NCI-H2171 treated with DMSO at 0.1 percent for 48 hours (cell line): Measurements from ENCODE around the gene ZNF230.
A peak's percentile ranks its signal among the peaks of the same experiment; 100 is the strongest.

Source experiments
- DNase-seq: peaks from one replicate; lab custom pipeline; 2025; lab: John Stamatoyannopoulos, UW

ZNF230 gene

GRCh38 chr19:44002566-44003460, at the start of gene ZNF230:
Gene ZNF230, plus strand, starts transcription at chr19:44002957. Its CDS starts 4,122 bp downstream, at chr19:44007079.
- peak; percentile 96 for DNase-seq

GRCh38 chr19:43956827-43957226, 45.9 kb upstream of the ZNF230 start:
- no peak for DNase-seq

GRCh38 chr19:43957891-43958290, 44.9 kb upstream of the ZNF230 start:
- DNase-seq = no peak

GRCh38 chr19:43960411-43960810, 42.3 kb upstream of the ZNF230 start:
- DNase-seq = no peak

- DNase-seq = no peak
Measured at GRCh38 chr19:43966079-43966694, 36.6 kb upstream of the ZNF230 start.

- DNase-seq = no peak
Measured at GRCh38 chr19:43976732-43977131, 26.0 kb upstream of the ZNF230 start.

- no peak for DNase-seq
Measured at GRCh38 chr19:43983544-43983911, 19.2 kb upstream of the ZNF230 start.

GRCh38 chr19:43983912-43984686, 18.7 kb upstream of the ZNF230 start, which contains the start of gene ZNF155:
Gene ZNF155, plus strand, starts transcription at chr19:43984188. Its CDS starts 4,356 bp downstream, at chr19:43988544.
- peak; percentile 97 for DNase-seq

- DNase-seq = no peak
Measured at GRCh38 chr19:43984687-43985000, 18.1 kb upstream of the ZNF230 start.

GRCh38 chr19:43997631-43998290, 5.0 kb upstream of the ZNF230 start:
- DNase-seq = no peak

GRCh38 chr19:44002212-44002565, 568 bp upstream of the ZNF230 start:
- no peak for DNase-seq

GRCh38 chr19:44003461-44004009, 778 bp downstream of the ZNF230 start:
- no peak for DNase-seq

GRCh38 chr19:44005973-44006372, 3.2 kb downstream of the ZNF230 start:
- DNase-seq = no peak

- DNase-seq = no peak
Measured at GRCh38 chr19:44007473-44007872, 4.7 kb downstream of the ZNF230 start.

GRCh38 chr19:44010468-44010867, 7.7 kb downstream of the ZNF230 start:
- DNase-seq = no peak

GRCh38 chr19:44019498-44019897, 16.7 kb downstream of the ZNF230 start:
- DNase-seq = no peak

GRCh38 chr19:44021221-44021620, 18.5 kb downstream of the ZNF230 start:
- DNase-seq = no peak

GRCh38 chr19:44024900-44025216, 22.1 kb downstream of the ZNF230 start:
- no peak for DNase-seq

- peak; percentile 85 for DNase-seq
Measured at GRCh38 chr19:44025217-44025936, 22.6 kb downstream of the ZNF230 start, which contains the start of gene ZNF222. Gene ZNF222, plus strand, starts transcription at chr19:44025379. Its CDS starts 58 bp downstream, at chr19:44025437.

- DNase-seq = no peak
Measured at GRCh38 chr19:44026622-44027021, 23.9 kb downstream of the ZNF230 start.

- no peak for DNase-seq
Measured at GRCh38 chr19:44032001-44032610, 29.3 kb downstream of the ZNF230 start.
